Measurements from ENCODE around the gene AGAP5.
"Not testable (repeated sequence)": the region's sequence is repeated elsewhere in the genome, so short reads cannot be mapped to it uniquely, and the experiment has no call there.

DNA sequence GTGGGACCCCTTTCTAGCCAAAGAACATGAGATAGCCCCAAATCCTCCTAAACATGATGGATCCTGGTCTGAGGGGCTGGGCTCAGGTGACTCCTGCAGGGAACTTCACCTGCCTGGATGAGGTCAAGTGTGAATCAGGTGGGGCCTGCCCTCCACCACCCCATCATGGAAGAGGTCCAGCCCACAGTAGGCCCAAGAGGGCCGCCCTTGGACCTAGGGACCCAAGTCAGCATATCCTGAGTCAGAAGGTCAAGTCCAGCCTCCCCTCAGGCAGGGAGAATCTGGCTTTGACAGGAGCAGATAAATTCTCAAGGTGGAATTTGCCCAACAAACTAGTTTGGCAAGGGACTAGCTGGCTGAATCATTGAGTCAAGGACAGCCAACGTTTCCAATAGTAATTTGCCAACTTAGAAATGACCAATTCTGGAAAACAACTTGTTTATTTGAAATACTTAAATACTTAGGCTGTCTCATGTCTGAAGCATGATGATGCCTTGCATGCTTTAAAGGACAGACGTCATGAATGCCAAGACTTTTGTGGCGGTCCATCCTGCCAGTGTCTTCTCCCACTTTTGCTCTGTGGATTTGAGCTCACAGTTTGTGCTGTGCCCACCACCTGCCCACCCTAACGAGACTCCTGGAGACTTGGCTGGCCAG lies 31.6 kb downstream of the AGAP5 start:
- TF ChIP-seq, protein P1, sequence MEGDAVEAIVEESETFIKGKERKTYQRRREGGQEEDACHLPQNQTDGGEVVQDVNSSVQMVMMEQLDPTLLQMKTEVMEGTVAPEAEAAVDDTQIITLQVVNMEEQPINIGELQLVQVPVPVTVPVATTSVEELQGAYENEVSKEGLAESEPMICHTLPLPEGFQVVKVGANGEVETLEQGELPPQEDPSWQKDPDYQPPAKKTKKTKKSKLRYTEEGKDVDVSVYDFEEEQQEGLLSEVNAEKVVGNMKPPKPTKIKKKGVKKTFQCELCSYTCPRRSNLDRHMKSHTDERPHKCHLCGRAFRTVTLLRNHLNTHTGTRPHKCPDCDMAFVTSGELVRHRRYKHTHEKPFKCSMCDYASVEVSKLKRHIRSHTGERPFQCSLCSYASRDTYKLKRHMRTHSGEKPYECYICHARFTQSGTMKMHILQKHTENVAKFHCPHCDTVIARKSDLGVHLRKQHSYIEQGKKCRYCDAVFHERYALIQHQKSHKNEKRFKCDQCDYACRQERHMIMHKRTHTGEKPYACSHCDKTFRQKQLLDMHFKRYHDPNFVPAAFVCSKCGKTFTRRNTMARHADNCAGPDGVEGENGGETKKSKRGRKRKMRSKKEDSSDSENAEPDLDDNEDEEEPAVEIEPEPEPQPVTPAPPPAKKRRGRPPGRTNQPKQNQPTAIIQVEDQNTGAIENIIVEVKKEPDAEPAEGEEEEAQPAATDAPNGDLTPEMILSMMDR (conservative IDR thresholded peaks at IDR 0.05) = not testable (repeated sequence)
- TF ChIP-seq EZH2 (IDR thresholded peaks at IDR 0.05; ENCODE audit: low read depth) = not testable (repeated sequence)

Data from PC-9 (cell line).